GM21723 (cell line): Measurements from ENCODE around the gene GPR42.

Experiments
- ATAC-seq: cut with Tn5 transposase; IDR thresholded peaks from one replicate; pipeline ENCODE4 v1.9.1; 2021; ENCODE audit warnings: mild to moderate bottlenecking, moderate library complexity; ENCODE audit not compliant: unreplicated experiment

Gene GPR42

DNA sequence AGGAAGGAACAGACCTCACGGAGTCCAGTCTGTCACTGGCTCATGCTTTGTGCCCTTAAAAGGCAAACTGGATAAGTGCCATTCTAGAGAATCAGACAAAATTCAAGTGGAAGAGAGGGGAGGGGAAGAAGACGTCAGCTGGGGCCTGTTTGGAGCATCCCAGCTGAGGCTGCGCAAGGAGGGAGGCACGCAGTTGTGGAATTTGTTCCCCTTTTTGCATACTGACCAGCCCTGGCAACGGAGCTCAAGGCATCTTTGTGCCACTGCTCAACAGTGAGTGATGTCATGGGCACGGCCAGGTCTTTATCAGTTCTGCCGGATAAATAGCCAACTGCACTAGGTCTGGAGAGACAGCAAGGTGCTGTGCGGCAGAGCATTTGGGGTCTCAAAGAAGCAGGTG is at the start of gene GPR42:
Gene GPR42, plus strand, starts transcription at position 347 of the 400 bp plus-strand sequence. CDS start 292 bp downstream, outside the sequence.
- no peak for ATAC-seq

DNA sequence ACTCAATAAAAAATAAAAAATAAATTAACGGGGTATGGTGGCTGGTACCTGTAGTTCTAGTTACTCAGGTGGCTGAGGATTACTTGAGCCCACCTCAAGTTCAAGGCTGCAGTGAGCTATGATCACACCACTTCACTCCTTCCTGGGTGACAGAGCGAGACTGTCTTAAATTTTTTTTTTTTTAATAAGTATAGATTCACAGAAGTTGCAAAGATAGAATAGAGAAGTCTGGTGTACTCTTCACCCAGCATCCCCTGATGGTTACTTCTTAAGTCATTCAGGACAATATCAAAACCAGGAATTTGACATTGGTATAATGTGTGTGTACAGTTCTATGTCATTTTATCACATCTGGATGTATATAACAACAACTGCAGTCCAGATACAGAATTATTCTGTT is 49.6 kb upstream of the GPR42 start:
- no peak for ATAC-seq

- ATAC-seq, result no peak
Measured at GRCh38 chr19:35322014-35322413, 48.9 kb upstream of the GPR42 start.

DNA sequence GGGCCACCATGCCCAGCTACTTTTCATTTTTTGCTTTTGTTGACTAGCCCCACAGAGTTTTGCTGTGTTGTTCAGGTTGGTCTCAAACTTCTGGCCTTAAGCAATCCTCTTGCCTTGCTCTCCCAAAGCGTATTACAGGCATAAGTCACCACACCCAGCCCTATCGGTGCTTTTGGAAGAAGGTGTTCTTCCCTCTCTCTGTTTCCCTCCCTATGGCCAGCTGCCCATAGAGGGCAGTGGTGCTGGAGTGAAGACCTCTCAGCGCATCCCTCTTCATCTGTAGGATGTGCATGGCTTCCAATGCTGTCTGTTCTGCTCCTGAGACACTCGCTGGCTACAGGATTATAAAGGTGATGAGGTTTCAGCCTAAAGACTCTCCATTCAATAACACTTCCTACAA is 43.2 kb upstream of the GPR42 start:
- no peak for ATAC-seq

- peak; percentile 41 for ATAC-seq
Measured at GRCh38 chr19:35328851-35329285, 42.0 kb upstream of the GPR42 start, which contains the start of gene CD22. Gene CD22 (plus strand): TSS chr19:35329187. CDS start chr19:35332041, 2,854 bp downstream.

DNA sequence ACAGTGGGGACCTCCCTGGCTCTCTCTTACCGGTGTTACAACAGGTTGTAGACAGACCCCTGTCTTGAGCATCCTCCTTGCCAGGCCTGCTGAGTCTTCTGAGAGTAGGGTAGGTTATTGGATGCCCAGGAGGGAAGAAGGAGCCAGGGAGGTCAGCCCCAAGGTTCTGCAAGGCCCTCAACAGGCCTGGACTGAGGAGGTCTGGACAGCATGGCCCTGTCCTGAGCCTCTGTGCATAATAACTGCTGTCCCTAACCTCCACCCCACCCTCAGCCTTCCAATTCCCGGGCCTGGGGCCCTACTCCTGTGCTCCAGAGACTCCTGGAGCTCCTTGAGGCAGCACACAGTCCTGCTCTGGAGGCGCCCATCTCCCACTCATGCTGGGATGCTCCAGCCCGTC is 41.5 kb upstream of the GPR42 start:
- peak; percentile 7 for ATAC-seq

- no peak for ATAC-seq
Measured at GRCh38 chr19:35330475-35330874, 40.4 kb upstream of the GPR42 start.

GRCh38 chr19:35331551-35332214 is 39.2 kb upstream of the GPR42 start:
- ATAC-seq, result no peak

DNA sequence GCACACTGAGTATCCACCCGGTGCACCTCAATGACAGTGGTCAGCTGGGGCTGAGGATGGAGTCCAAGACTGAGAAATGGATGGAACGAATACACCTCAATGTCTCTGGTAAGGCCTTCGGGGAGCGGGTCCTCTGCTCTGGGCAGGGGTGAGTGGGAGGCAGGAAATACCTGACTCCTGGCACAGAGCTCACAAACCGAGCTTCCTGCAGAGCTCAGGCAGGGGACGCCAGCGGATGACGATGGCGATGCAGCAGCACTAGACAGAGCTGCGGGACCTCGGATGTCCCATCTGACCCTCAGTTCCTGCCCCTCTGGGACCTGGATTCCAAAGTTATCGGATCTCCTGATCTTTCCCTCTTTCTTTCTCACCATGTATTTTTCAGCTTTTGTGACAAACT is 38.1 kb upstream of the GPR42 start:
- no peak for ATAC-seq

GRCh38 chr19:35334144-35334753 is 36.6 kb upstream of the GPR42 start:
- ATAC-seq, result no peak

- no peak for ATAC-seq
Measured at GRCh38 chr19:35336166-35336955, 34.5 kb upstream of the GPR42 start.

GRCh38 chr19:35337097-35337983 is 33.5 kb upstream of the GPR42 start:
- ATAC-seq, result no peak

DNA sequence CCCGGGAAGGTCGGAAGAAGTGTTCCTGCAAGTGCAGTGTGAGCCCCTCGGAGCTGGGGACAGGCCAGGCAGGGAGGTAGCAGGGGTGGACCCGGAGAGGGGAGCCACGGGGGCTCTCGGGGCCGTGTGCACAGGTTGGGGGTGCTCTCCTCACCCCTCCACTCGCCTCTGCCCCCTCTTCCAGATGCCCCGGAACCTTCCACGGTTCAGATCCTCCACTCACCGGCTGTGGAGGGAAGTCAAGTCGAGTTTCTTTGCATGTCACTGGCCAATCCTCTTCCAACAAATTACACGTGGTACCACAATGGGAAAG is 32.9 kb upstream of the GPR42 start:
- no peak for ATAC-seq

- no peak for ATAC-seq
Measured at GRCh38 chr19:35340431-35340830, 30.4 kb upstream of the GPR42 start.

GRCh38 chr19:35341006-35341405 is 29.9 kb upstream of the GPR42 start:
- no peak for ATAC-seq

GRCh38 chr19:35341565-35342225 is 29.2 kb upstream of the GPR42 start:
- no peak for ATAC-seq

GRCh38 chr19:35342430-35342829 is 28.4 kb upstream of the GPR42 start:
- ATAC-seq, result no peak

DNA sequence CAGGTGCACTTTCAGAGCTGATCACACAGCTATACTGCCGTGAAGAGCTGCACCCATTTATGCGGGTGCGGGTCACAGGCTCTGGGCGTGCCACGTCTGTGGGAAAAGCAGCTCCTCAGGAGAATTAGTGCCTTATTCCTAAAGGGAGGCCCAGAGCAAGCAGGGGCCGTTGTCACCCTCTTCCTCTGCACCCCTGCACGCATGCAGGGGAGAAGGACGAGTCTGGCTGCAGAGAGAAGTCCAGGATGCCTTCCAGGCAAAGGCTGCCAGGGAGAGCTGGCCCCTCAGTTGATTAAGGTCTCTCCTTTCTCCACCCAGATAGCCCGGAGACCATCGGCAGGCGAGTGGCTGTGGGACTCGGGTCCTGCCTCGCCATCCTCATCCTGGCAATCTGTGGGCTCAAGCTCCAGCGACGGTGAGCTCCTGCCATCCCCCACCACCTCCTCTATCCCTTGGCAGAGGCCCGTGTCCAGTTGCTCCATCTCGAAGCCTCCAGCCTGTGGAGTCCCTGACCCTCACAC is 26.3 kb upstream of the GPR42 start:
- no peak for ATAC-seq

GRCh38 chr19:35345671-35346111 is 25.2 kb upstream of the GPR42 start:
- no peak for ATAC-seq
